ENCODE results near the gene TSGA10IP.

- TF ChIP-seq CTCF (IDR thresholded peaks at IDR 0.05) (no peak), POLR2AphosphoS5 (IDR thresholded peaks at IDR 0.05) (no peak), POLR2A (IDR thresholded peaks at IDR 0.05) (no peak)
These were observed 28.2 kb upstream of the TSGA10IP start for GRCh38 chr11:65917077-65917433.

Measured in breast epithelium (tissue), 3 donors.